ENCODE data around the gene LAGE3. TPM values are rescaled to one million over a fixed set of nuclear protein-coding genes. Genes with fewer than 3 reads are reported as not detected.

LAGE3 gene
- total RNA-seq, 1 donor from 2014 or later, result 18.0 TPM

- peak; percentile 91 for DNase-seq
- intact Hi-C loops (cut with DNase I), result no loop called here
- peak; percentile 94 for ATAC-seq (ENCODE audit: poor library complexity)
Observed at GRCh38 chrX:154443992-154444754, 34.9 kb downstream of the LAGE3 start, which contains the start of gene FAM50A. Gene FAM50A, plus strand, starts transcription at chrX:154444141. Its CDS starts 95 bp downstream, at chrX:154444236.

GRCh38 chrX:154443479-154443910 lies 35.6 kb downstream of the LAGE3 start:
- DNase-seq (no peak), ATAC-seq (ENCODE audit: poor library complexity) (peak; percentile 18)
- intact Hi-C loops (cut with DNase I), result no loop called here

DNA sequence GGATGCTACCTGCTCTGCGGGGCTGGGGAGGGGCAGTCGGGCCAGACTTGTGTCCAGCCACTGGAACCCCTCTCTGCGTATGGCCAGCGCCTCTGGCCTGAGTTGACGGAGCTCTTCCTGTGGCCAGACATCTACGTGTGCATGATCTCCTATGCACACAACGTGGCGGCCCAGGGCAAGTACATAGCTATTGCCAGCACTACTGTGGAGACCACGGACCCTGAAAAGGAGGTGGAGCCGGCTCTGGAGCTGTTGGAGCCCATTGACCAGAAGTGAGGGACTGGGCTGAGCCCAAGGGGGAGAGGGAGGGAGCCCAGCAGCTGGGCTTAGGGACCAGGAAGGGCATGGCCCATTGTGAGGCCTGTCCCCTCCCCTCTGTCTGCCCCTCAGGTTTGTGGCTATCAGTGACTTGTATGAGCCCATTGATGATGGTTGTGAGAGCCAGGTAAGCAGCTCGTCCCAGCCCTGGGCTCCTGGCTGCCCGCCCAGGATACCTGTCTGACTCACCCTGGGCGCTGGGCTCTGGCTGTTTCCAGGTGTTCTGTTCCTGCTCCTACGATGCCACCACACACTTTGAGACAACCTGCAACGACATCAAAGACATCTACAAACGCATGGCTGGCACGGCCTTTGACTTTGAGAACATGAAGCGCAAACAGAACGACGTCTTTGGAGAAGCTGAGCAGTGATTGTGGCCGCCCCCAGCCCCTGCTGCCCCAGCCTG lies 36.9 kb downstream of the LAGE3 start:
- intact Hi-C loops (cut with DNase I), result no loop called here
- ATAC-seq (ENCODE audit: poor library complexity) (no peak), DNase-seq (no peak)

- ATAC-seq (ENCODE audit: poor library complexity), result no peak
- intact Hi-C loops (cut with DNase I), result no loop called here
Observed at GRCh38 chrX:154441564-154441963, 37.5 kb downstream of the LAGE3 start.

DNA sequence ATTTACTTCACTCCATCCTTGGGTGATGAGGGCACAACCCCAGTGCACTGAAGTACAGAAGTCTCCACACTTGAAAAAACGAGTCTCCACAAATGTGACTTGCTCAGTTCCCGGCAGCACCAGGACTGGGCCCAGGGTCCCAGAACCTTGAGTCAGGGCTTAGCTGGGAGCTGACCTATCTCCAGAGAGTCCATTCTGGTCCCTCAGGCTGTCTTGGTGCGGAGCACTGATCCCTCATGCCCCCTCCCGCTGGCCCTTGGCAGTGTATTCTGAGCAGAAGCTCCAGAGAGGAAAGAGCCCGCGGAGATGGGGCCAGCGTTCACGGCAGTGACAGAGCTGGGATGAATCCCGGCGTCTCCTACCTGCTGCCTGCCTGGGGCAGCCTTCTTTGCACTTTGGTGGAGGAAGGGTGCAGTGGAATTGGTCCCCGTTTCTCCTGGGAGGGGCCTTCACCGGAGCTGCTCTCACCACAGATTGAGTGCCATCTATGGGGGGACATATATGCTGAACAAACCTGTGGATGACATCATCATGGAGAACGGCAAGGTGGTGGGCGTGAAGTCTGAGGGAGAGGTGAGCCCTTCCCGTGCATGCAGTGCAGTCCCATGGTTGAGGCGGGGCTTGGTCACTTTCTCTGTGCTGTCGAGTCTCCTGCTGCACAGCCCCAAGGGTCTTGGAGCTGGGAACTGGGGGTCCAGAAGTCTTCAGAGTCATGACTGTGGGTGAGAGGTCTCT lies 38.3 kb downstream of the LAGE3 start:
- ATAC-seq (ENCODE audit: poor library complexity), result no peak
- DNase-seq, result no peak
- intact Hi-C loops (cut with DNase I), result no loop called here

More at GRCh38 chrX:154441564-154441963, 37.5 kb downstream of the LAGE3 start:
- no peak for DNase-seq

GRCh38 chrX:154439841-154440240 lies 39.2 kb downstream of the LAGE3 start:
- intact Hi-C loops (cut with DNase I), result no loop called here
- DNase-seq (no peak), ATAC-seq (ENCODE audit: poor library complexity) (no peak)

DNA sequence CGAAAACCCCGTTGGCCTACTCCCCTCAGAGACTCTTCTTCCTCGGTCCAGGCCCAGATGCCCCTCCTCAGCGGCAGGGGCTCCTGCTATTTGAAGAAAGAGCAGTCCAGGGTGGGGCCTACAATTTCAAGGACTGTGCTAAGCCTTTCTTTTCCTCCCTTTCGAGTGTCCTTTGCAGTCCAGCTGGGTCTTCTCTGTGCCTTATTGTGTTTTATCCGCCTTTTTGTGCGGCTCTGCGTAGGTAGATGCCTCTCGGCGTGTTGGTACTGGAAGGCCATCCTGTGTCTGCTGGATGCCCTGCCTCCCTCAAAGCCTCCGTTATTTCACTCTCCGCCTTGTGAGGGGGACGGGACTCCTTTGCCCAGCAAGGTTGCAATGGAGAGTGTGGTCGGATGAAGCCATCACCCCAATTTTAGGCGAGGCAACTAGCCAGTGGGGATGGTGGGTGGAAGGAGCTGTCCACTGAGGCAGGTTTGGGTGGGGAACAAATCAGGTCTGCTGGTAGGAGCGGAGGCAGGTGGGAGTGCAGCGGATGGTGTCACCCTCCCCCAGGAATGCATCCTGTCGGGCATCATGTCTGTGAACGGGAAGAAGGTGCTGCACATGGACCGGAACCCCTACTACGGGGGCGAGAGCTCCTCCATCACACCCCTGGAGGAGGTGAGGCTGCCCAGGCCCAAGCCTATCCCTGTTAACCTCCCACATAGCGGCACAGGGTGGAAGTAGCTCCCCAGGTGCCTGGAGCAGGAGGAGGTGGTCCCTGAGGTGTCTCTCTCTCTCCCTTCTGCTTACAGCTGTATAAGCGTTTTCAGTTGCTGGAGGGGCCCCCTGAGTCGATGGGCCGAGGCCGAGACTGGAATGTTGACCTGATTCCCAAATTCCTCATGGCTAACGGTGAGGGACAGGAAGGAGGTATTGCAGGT lies 40.8 kb downstream of the LAGE3 start:
- no peak for ATAC-seq (ENCODE audit: poor library complexity)
- intact Hi-C loops (cut with DNase I), result no loop called here
- no peak for DNase-seq

DNA sequence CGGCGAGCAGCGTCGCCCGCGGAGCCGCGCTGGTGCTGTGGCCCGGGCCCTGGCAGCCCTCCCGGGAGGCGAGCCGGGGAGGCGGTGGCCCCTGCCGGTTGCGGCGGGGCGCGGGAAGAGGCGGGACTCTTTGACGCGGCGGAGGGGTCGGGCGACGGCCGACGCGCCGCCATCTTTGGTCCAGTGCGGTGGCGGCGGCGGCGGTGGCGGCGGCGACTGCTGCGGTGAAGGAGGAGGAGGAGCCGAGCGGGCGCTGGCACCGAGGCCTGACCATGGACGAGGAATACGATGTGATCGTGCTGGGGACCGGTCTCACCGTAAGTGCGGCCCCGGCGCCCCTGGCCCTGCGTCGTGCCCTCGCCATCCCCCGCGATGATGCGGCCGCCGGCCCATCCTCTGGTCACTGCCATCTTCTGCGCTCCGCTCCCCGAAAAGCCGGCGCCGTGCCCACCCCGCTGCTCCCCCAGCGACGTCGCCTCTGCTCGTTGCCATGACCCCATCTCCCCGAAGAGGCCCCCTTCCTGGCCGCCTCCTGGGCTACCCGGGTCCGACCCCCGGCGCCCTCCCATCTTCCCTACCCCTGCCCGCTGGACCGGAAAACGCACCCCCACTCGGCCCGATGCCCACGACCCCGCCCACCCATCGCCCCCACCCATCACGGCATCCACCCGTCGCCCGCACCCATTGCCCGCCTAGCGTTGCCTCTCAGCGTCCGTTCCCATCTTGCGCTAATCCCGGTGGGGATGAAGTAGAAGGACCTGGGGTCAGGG lies 41.9 kb downstream of the LAGE3 start, which contains the start of gene GDI1:
GDI1 (plus strand) TSS at position 172 of the 770 bp plus-strand sequence; CDS start at position 273, 101 bp downstream.
- peak; percentile 79 for ATAC-seq (ENCODE audit: poor library complexity)
- intact Hi-C loops (cut with DNase I), result no loop called here
- peak; percentile 74 for DNase-seq

GRCh38 chrX:154436374-154436982 lies 42.6 kb downstream of the LAGE3 start:
- ATAC-seq (ENCODE audit: poor library complexity) (peak; percentile 38), DNase-seq (no peak)
- intact Hi-C loops (cut with DNase I), result no loop called here

DNA sequence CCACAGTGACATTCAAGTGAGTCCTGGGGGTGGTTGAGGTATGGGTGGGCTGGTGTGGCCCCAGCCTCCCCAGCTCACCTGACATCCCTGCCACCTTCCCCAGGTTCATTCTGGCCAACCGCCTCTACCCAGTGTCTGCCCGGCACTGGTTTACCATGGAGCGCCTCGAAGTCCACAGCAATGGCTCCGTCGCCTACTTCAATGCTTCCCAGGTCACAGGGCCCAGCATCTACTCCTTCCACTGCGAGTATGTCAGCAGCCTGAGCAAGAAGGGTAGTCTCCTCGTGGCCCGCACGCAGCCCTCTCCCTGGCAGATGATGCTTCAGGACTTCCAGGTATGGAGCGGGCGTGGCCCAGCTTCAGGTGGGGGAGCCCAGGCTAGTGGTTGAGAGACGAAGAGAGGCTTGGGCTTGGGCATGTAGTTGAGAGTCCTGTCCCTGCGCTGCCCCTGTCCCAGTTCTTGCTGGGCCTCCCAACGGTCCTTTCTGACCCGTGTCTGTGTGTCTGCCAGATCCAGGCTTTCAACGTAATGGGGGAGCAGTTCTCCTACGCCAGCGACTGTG lies 43.8 kb downstream of the LAGE3 start:
- ATAC-seq (ENCODE audit: poor library complexity), result no peak
- intact Hi-C loops (cut with DNase I), result no loop called here
- DNase-seq, result no peak

GRCh38 chrX:154434394-154435168 lies 44.5 kb downstream of the LAGE3 start:
- no peak for DNase-seq
- intact Hi-C loops (cut with DNase I), result no loop called here
- ATAC-seq (ENCODE audit: poor library complexity), result no peak

DNA sequence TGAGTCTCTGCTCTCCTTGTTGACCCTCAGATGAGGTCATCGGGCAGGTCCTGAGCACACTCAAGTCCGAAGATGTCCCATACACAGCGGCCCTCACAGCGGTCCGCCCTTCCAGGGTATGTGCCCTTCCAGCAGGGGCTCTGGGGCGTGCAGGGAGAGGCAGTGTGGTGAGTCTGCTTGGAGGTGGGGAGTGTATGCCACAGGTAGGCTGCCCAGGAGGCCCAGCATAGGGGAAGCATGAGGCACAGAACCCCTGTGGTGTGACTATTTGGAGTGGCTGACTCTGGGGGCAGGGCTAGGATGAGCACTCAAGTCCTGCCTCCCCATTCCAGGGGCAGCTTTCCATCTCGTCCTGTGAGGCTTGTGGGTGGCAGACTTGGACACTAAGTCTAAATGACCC lies 45.5 kb downstream of the LAGE3 start:
- intact Hi-C loops (cut with DNase I), result no loop called here
- DNase-seq (no peak), ATAC-seq (ENCODE audit: poor library complexity) (no peak)

GRCh38 chrX:154432210-154432609 lies 46.9 kb downstream of the LAGE3 start:
- intact Hi-C loops (cut with DNase I), result no loop called here
- no peak for DNase-seq

GRCh38 chrX:154431341-154431740 lies 47.7 kb downstream of the LAGE3 start:
- no peak for ATAC-seq (ENCODE audit: poor library complexity)
- intact Hi-C loops (cut with DNase I), result no loop called here
- peak; percentile 55 for DNase-seq

More at GRCh38 chrX:154432210-154432609, 46.9 kb downstream of the LAGE3 start:
- no peak for ATAC-seq (ENCODE audit: poor library complexity)

DNA sequence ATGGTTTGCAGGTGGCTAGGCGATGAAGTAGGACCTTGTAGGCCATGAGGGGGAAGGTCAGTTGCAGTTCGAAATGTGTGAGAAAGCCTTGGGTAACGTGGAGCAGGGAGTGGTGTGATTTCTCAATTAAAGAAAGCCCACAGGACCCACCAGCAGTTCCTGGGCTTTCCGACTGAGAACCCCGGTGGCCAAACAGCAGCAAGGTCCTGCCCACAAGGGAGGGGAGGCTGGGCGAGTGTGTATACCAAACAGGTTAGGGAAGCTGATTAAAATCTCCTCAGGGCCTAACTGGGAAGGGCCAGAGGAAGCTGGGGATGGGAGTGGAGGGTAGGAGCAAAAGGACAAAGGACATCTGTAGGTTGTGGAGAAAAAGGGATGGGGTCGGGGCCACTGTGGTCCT lies 48.2 kb downstream of the LAGE3 start:
- ATAC-seq (ENCODE audit: poor library complexity) (no peak), DNase-seq (no peak)
- intact Hi-C loops (cut with DNase I), result no loop called here

GRCh38 chrX:154430479-154430878 lies 48.6 kb downstream of the LAGE3 start:
- DNase-seq (no peak), ATAC-seq (ENCODE audit: poor library complexity) (no peak)
- intact Hi-C loops (cut with DNase I), result no loop called here
